ENCODE data around the gene OR2A14.

DNA sequence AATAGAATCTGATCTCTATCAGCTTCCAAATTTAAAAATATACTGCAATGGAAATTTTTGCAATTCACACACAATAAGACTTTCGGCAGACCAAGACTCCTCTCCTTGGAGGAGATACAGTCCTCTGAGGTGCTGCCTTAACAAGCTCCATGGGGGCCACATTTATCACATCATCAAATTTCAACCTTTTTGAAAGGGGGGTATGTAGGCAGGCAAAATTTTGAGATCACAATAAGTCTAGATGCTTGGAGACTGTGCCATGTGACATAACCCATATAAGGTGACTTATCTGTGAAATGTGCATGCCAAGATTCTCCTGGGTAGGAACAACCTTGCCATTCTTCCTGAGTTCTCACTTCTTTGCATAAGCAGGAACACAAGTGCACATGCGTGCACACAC, 37.0 kb upstream of the OR2A14 start, which contains the start of gene OR2A12:
- TF ChIP-seq POLR2A (IDR thresholded peaks at IDR 0.05), result no peak
- TF ChIP-seq, protein P1, sequence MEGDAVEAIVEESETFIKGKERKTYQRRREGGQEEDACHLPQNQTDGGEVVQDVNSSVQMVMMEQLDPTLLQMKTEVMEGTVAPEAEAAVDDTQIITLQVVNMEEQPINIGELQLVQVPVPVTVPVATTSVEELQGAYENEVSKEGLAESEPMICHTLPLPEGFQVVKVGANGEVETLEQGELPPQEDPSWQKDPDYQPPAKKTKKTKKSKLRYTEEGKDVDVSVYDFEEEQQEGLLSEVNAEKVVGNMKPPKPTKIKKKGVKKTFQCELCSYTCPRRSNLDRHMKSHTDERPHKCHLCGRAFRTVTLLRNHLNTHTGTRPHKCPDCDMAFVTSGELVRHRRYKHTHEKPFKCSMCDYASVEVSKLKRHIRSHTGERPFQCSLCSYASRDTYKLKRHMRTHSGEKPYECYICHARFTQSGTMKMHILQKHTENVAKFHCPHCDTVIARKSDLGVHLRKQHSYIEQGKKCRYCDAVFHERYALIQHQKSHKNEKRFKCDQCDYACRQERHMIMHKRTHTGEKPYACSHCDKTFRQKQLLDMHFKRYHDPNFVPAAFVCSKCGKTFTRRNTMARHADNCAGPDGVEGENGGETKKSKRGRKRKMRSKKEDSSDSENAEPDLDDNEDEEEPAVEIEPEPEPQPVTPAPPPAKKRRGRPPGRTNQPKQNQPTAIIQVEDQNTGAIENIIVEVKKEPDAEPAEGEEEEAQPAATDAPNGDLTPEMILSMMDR (IDR thresholded peaks at IDR 0.05), result no peak
